Liver (tissue), 9 donors: ENCODE data around the gene VWA2. TPM values are rescaled to one million over a fixed set of nuclear protein-coding genes. Genes with fewer than 3 reads are reported as not detected.

Source experiments
- DNase-seq: peaks from one replicate; pipeline ENCODE4 v3.0.0-alpha.2; 2017; ENCODE audit warnings: low spot score
- H3K27ac ChIP-seq, 2 donors: one replicate each; pipeline ENCODE4 v1.7.0; 2013; ENCODE audit warnings: inconsistent platforms in 2 of 2, low read length in 2 of 2, control low read depth in 1 of 2, low read depth in 1 of 2, mild to moderate bottlenecking in 1 of 2
- H3K27me3 ChIP-seq, 4 donors: one replicate each; pipeline versions ENCODE4 v1.6.1 to v1.7.0; 2013; ENCODE audit warnings: low read length in 3 of 4, inconsistent platforms in 1 of 4, mild to moderate bottlenecking in 1 of 4, moderate library complexity in 1 of 4; ENCODE audit not compliant: control insufficient read depth in 4 of 4, insufficient read depth in 4 of 4
- H3K36me3 ChIP-seq, 4 donors: one replicate each; pipeline versions ENCODE4 v1.6.1 to v1.7.0; 2013; ENCODE audit warnings: low read length in 3 of 4, mild to moderate bottlenecking in 3 of 4, low read depth in 1 of 4, moderate library complexity in 1 of 4; ENCODE audit not compliant: control insufficient read depth in 4 of 4, insufficient read depth in 3 of 4
- H3K4me1 ChIP-seq, 4 donors: one replicate each; pipeline versions ENCODE4 v1.6.1 to v1.7.0; 2013; ENCODE audit warnings: low read length in 3 of 4, mild to moderate bottlenecking in 3 of 4, moderate library complexity in 1 of 4; ENCODE audit not compliant: control insufficient read depth in 4 of 4, insufficient read depth in 4 of 4
- H3K4me3 ChIP-seq, 3 donors: one replicate each; pipeline versions ENCODE4 v1.6.1 to v1.7.0; 2013; ENCODE audit warnings: low read length in 3 of 3, control low read depth in 1 of 3, low read depth in 1 of 3, mild to moderate bottlenecking in 1 of 3
- H3K9ac ChIP-seq, 2 donors: one replicate each; pipeline ENCODE4 v1.7.0; 2013; ENCODE audit warnings: low read length in 2 of 2, mild to moderate bottlenecking in 2 of 2, moderate library complexity in 2 of 2, control low read depth in 1 of 2, low read depth in 1 of 2
- H3K9me3 ChIP-seq, 4 donors: one replicate each; pipeline versions ENCODE4 v1.6.1 to v1.7.0; 2013; ENCODE audit warnings: low read length in 3 of 4; ENCODE audit not compliant: control insufficient read depth in 4 of 4
- EGR1 ChIP-seq, 2 donors: IDR thresholded peaks; 2 replicates each; pipeline ENCODE4 v1.6.1; 2016 to 2018; ENCODE audit warnings: antibody characterized with exemption in 2 of 2, low read depth in 2 of 2
- FOXA1 ChIP-seq: IDR thresholded peaks from 2 replicates; pipeline ENCODE4 v1.6.1; 2016; ENCODE audit warnings: antibody characterized with exemption
- HNF4A ChIP-seq, 2 donors: conservative IDR thresholded peaks; 2 replicates each; pipeline ENCODE4 v1.6.1; 2016; ENCODE audit warnings: antibody characterized with exemption in 2 of 2, mild to moderate bottlenecking in 2 of 2
- HNF4G ChIP-seq: IDR thresholded peaks from 2 replicates; pipeline ENCODE4 v1.6.1; 2016; ENCODE audit warnings: antibody characterized with exemption
- JUND ChIP-seq, 2 donors: IDR thresholded peaks; 2 replicates each; pipeline ENCODE4 v1.6.1; 2016; ENCODE audit warnings: antibody characterized with exemption in 2 of 2
- MAX ChIP-seq: IDR thresholded peaks from 2 replicates; pipeline ENCODE4 v1.6.1; 2016; ENCODE audit warnings: antibody characterized with exemption
- NR2F2 ChIP-seq: IDR thresholded peaks from 2 replicates; pipeline ENCODE4 v1.6.1; 2016; ENCODE audit warnings: antibody characterized with exemption
- RXRA ChIP-seq, 2 donors: IDR thresholded peaks; 2 replicates each; pipeline ENCODE4 v1.6.1; 2017 to 2018; ENCODE audit warnings: antibody characterized with exemption in 2 of 2, mild to moderate bottlenecking in 1 of 2
- YY1 ChIP-seq: IDR thresholded peaks from 2 replicates; pipeline ENCODE4 v1.6.1; 2016; ENCODE audit warnings: antibody characterized with exemption, mild to moderate bottlenecking
- ZBTB33 ChIP-seq: IDR thresholded peaks from 2 replicates; pipeline ENCODE4 v1.6.1; 2016; ENCODE audit warnings: antibody characterized with exemption
- WGBS: extraction: QIAGEN DNeasy Blood & Tissue Kit; methylation state at CpG from one replicate; pipeline ENCODE4 v1.1.7; 2013; 5-methylcytosine and 5-hydroxymethylcytosine counted together
- polyA plus RNA-seq, 2 donors: library from polyadenylated mRNA; stranded (reverse) in 1 of 2; unstranded in 1 of 2; fragments of 200-250 nt in 1 of 2; fragments of >200 nt in 1 of 2; fragmentation: Nextera tagmentation in 1 of 2; extraction: Ambion mirVana in 1 of 2; gene quantifications; one replicate each; pipeline versions ENCODE4 v1.2.1 to v1.2.3, GENCODE V29; 2013 to 2015
- total RNA-seq, 2 donors: library from RNA; depleted of rRNA; stranded (reverse); fragments of >200 nt; gene quantifications; one replicate each; pipeline ENCODE4 v1.2.3, GENCODE V29; 2014
- TF ChIP-seq, protein P1 (sequence below): fragments of 150-350 bp; IDR thresholded peaks from 2 replicates; pipeline ENCODE4 v1.5.1; 2017; ENCODE audit warnings: improper control_type of control experiment, low read depth, low read length; ENCODE audit not compliant: missing input control
- donor health status: healthy.
- donor health status: healthy.
- donor health status: healthy.
- donor health status: healthy.
- donor health status: healthy.

Gene VWA2
- total and polyA plus RNA-seq, 4 donors, result 0.05 to 0.25 TPM; not detected in 2

DNA sequence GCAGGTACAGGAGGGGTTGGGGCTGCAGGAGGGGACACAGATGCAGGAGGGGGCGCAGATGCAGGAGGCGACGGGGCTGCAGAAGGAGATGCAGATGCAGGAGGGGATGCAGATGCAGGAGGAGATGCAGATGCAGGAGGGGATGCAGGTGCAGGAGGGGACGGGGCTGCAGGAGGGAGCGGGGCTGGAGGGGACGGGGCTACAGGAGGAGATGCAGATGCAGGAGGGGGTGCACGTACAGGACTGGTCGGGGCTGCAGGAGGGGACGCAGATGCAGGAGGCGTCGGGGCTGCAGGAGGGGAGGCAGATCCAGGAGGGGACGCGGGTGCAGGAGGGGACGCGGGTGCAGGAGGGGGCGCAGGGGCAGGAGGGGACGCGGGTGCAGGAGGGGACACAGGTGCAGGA, 66.5 kb downstream of the VWA2 start:
- no peaks in the 10 kb centered on the region for H3K36me3 ChIP-seq
- no peak overlapping the region for H3K4me3 ChIP-seq

GRCh38 chr10:114306116-114306973, 67.3 kb downstream of the VWA2 start:
- H3K9me3 ChIP-seq, result no peaks in the 10 kb centered on the region
- DNase-seq, result no peak
- H3K27me3 ChIP-seq, result no peaks in the 10 kb centered on the region
- TF ChIP-seq, protein P1, sequence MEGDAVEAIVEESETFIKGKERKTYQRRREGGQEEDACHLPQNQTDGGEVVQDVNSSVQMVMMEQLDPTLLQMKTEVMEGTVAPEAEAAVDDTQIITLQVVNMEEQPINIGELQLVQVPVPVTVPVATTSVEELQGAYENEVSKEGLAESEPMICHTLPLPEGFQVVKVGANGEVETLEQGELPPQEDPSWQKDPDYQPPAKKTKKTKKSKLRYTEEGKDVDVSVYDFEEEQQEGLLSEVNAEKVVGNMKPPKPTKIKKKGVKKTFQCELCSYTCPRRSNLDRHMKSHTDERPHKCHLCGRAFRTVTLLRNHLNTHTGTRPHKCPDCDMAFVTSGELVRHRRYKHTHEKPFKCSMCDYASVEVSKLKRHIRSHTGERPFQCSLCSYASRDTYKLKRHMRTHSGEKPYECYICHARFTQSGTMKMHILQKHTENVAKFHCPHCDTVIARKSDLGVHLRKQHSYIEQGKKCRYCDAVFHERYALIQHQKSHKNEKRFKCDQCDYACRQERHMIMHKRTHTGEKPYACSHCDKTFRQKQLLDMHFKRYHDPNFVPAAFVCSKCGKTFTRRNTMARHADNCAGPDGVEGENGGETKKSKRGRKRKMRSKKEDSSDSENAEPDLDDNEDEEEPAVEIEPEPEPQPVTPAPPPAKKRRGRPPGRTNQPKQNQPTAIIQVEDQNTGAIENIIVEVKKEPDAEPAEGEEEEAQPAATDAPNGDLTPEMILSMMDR, result no peak
- H3K9ac ChIP-seq, result no peak overlapping the region
- H3K4me1 ChIP-seq, result peaks cover 2 to 8% (median 7%) of the 10 kb centered on the region in 4 donors
- H3K27ac ChIP-seq, result no peak overlapping the region
- no peaks in the 10 kb centered on the region for H3K36me3 ChIP-seq
- no peak overlapping the region for H3K4me3 ChIP-seq
- WGBS, result 91% methylated on average over 18 of the region's 19 CpGs

More for the DNA sequence above, 66.5 kb downstream of the VWA2 start:
- peaks cover 2 to 8% (median 7%) of the 10 kb centered on the region in 4 donors for H3K4me1 ChIP-seq
- TF ChIP-seq FOXA1 (no peak), HNF4G (no peak), ZBTB33 (no peak), EGR1 (IDR thresholded peaks at IDR 0.05; ENCODE audit: low read depth in 2 of 2) (no peak), NR2F2 (no peak), MAX (no peak), RXRA (IDR thresholded peaks at IDR 0.05) (no peak), YY1 (no peak), JUND (IDR thresholded peaks at IDR 0.05) (no peak), HNF4A (conservative IDR thresholded peaks at IDR 0.05) (no peak)
- TF ChIP-seq, protein P1, result no peak
- DNase-seq, result no peak
- WGBS, result 88% methylated on average over 18 of the region's 18 CpGs
- H3K27me3 ChIP-seq, result no peaks in the 10 kb centered on the region
- H3K9me3 ChIP-seq, result no peaks in the 10 kb centered on the region
- H3K27ac ChIP-seq, result no peak overlapping the region
- H3K9ac ChIP-seq, result no peak overlapping the region
